GM12864 (cell line): ENCODE measurements around the gene RAB9A.

Experiments used
- DNase-seq: peaks from one replicate; pipeline ENCODE4 v3.0.0-alpha.2; 2011; ENCODE audit warnings: low read depth
- H3K4me3 ChIP-seq: 2 replicates; pipeline ENCODE4 v1.5.1; 2011; ENCODE audit warnings: mild to moderate bottlenecking, low read depth, low read length, control low read depth
- CTCF ChIP-seq: IDR thresholded peaks from 2 replicates; pipeline ENCODE4 v1.5.1; 2011; ENCODE audit warnings: low read depth, mild to moderate bottlenecking, moderate library complexity, low read length, control low read depth, inconsistent platforms; ENCODE audit errors: missing control alignments

The RAB9A gene

DNA sequence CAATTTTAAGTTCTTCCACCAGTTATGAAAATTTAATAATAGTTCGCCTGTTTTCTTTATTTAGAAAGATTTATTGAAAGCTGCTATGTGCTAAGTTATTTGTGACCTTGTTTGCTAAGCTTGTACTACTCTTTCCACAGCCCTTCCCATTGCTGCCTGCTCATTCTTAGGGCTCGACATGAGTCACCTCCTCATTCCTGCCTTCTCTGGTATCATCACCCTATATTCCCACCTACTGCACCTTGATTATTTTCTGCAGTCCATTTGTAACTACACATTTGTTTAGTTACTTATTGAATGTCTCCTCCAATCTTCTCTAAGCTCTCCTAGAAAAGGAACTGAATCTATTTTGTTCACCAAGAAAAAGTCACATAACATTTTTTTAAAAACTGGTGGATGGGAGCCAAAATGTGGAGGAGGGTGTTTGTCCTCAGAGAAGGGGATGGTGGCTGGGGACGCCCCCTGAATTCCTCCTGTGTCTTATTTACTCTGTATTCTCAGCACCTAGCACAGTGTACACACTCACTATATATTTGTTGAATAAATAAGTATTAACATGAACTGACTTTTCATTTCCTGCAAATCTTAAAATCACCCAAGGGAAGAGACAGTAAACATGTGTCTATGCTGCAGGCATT, 3.7 kb upstream of the RAB9A start:
- H3K4me3 ChIP-seq, result no peak overlapping the region
- DNase-seq, result no peak
- TF ChIP-seq CTCF, result no peak

- DNase-seq, result no peak
- H3K4me3 ChIP-seq, result no peak overlapping the region
- no peak for TF ChIP-seq CTCF
Measured at GRCh38 chrX:13687203-13687602, 1.7 kb upstream of the RAB9A start.

- no peak for TF ChIP-seq CTCF
- DNase-seq, result no peak
- H3K4me3 ChIP-seq, result peak overlapping the region; percentile 77
Measured at GRCh38 chrX:13688384-13688957, 457 bp upstream of the RAB9A start.

GRCh38 chrX:13689741-13690211, 848 bp downstream of the RAB9A start:
- TF ChIP-seq CTCF, result no peak
- no peak for DNase-seq
- H3K4me3 ChIP-seq, result peak overlapping the region; percentile 77

DNA sequence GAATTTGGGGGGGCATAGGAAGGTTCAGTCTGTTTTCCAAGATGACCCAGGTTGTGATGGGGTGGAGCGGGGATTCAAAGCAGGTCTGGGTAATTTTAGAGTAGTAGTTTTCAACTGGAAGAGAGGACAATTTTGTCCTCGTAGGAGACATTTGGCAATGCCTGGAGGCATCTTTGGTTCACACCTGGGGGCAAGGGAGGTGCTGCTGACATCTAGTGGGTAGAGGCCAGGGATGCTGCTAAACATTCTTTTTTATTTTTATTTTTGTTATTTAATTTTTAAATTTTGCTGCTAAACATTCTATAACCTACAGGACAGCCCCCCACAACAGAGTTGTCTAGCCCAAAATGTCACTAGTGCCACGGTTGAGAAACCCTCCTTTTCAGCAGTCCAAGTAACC, 1.9 kb downstream of the RAB9A start:
- H3K4me3 ChIP-seq, result peak overlapping the region; percentile 77
- peak; percentile 35 for TF ChIP-seq CTCF
- no peak for DNase-seq

GRCh38 chrX:13691841-13692371, 3.0 kb downstream of the RAB9A start:
- no peak for DNase-seq
- TF ChIP-seq CTCF, result no peak
- peak overlapping the region; percentile 77 for H3K4me3 ChIP-seq
